HG03060 (cell line): Measurements from ENCODE around the gene COQ5.
"Not testable (repeated sequence)": the region's sequence is repeated elsewhere in the genome, so short reads cannot be mapped to it uniquely, and the experiment has no call there.

Experiments used
- ATAC-seq: cut with Tn5 transposase; IDR thresholded peaks from one replicate; pipeline ENCODE4 v1.9.1; 2021; ENCODE audit warnings: low read depth, moderate number of reproducible peaks; ENCODE audit not compliant: unreplicated experiment

The COQ5 gene

GRCh38 chr12:120530418-120530761 is 1.4 kb upstream of the COQ5 start:
- ATAC-seq, result not testable (repeated sequence)

GRCh38 chr12:120529641-120530417 is 871 bp upstream of the COQ5 start:
- ATAC-seq, result no peak

GRCh38 chr12:120522568-120522967 is 6.4 kb downstream of the COQ5 start:
- no peak for ATAC-seq

GRCh38 chr12:120519324-120519723 is 9.6 kb downstream of the COQ5 start:
- ATAC-seq, result not testable (repeated sequence)

GRCh38 chr12:120515496-120515895 is 13.5 kb downstream of the COQ5 start:
- no peak for ATAC-seq

GRCh38 chr12:120514002-120514401 is 15.0 kb downstream of the COQ5 start:
- no peak for ATAC-seq

- ATAC-seq, result no peak
Observed at GRCh38 chr12:120508537-120508936, 20.4 kb downstream of the COQ5 start.

- ATAC-seq, result no peak
Observed at GRCh38 chr12:120504587-120504986, 24.4 kb downstream of the COQ5 start.

GRCh38 chr12:120500581-120500980 is 28.4 kb downstream of the COQ5 start:
- no peak for ATAC-seq

- no peak for ATAC-seq
Observed at GRCh38 chr12:120498870-120499515, 30.0 kb downstream of the COQ5 start.

- ATAC-seq, result no peak
Observed at GRCh38 chr12:120497524-120498150, 31.3 kb downstream of the COQ5 start.

GRCh38 chr12:120496413-120497340 is 32.3 kb downstream of the COQ5 start:
- no peak for ATAC-seq

- ATAC-seq, result peak; percentile 91
Observed at GRCh38 chr12:120495731-120496412, 33.1 kb downstream of the COQ5 start, which contains the start of gene DYNLL1. TSS of gene DYNLL1 (plus strand) at chr12:120496113. CDS start at chr12:120496422, 309 bp downstream.

GRCh38 chr12:120495186-120495730 is 33.7 kb downstream of the COQ5 start:
- ATAC-seq, result no peak

GRCh38 chr12:120490833-120491512 is 38.0 kb downstream of the COQ5 start:
- ATAC-seq, result no peak

GRCh38 chr12:120490325-120490724 is 38.6 kb downstream of the COQ5 start:
- ATAC-seq, result no peak

- ATAC-seq, result no peak
Observed at GRCh38 chr12:120489018-120489417, 39.9 kb downstream of the COQ5 start.

- no peak for ATAC-seq
Observed at GRCh38 chr12:120488057-120488640, 40.8 kb downstream of the COQ5 start.

- not testable (repeated sequence) for ATAC-seq
Observed at GRCh38 chr12:120487552-120487951, 41.4 kb downstream of the COQ5 start.
